A549 (cell line): ENCODE data around the gene HHLA2. TPM values are rescaled to one million over a fixed set of nuclear protein-coding genes. Genes with fewer than 3 reads are reported as not detected.

Experiments used
- ATAC-seq, 2 experiments: fragments of 200-7000 bp in 1 of 2; fragments of >200 bp in 1 of 2; cut with Nextera tagmentation in 1 of 2; cut with Tn5 transposase in 1 of 2; 3 replicates each; pipeline versions ENCODE4 v1.8.0 to v1.9.1; 2018 to 2020; ENCODE audit warnings: mild to moderate bottlenecking in 1 of 2, moderate library complexity in 1 of 2
- CTCF ChIA-PET: fragments of 300-600 bp; sonication (Branson Sonifier 250); formaldehyde crosslinking; extraction: SDS; loops from one replicate; lab custom pipeline; 2021; ENCODE audit warnings: antibody characterized with exemption, inconsistent platforms; lab: Yijun Ruan, JAX
- POLR2A ChIA-PET: fragments of 350-600 bp; formaldehyde crosslinking; extraction: SDS; loops from one replicate; lab custom pipeline; 2021; ENCODE audit warnings: antibody characterized with exemption, inconsistent platforms; lab: Yijun Ruan, JAX
- DNase-seq, 2 experiments: peaks; one replicate each; pipeline versions ENCODE4 v3.0.0 to v3.0.0-alpha.2; 2011 to 2016; ENCODE audit warnings: low read depth in 1 of 2, low spot score in 1 of 2
- FAIRE-seq: peaks from 2 replicates; lab custom pipeline; 2011; peaks lifted over from hg19 to GRCh38; lab: Jason Lieb, UNC
- H3K27ac ChIP-seq, 2 experiments: fragments of >200 bp; sonication (Bioruptor Twin); formaldehyde crosslinking; 3 replicates each; pipeline ENCODE4 v1.5.1; 2016 to 2017
- H3K4me1 ChIP-seq: fragments of >200 bp; sonication (Bioruptor Twin); formaldehyde crosslinking; 3 replicates; pipeline ENCODE4 v1.6.1; 2016
- H3K4me2 ChIP-seq: fragments of >200 bp; sonication (Bioruptor Twin); formaldehyde crosslinking; 3 replicates; pipeline ENCODE4 v1.6.1; 2016
- H3K4me3 ChIP-seq: fragments of >200 bp; sonication (Bioruptor Twin); formaldehyde crosslinking; 3 replicates; pipeline ENCODE4 v1.5.1; 2016
- H3K9me3 ChIP-seq: fragments of >200 bp; sonication (Bioruptor Twin); formaldehyde crosslinking; 3 replicates; pipeline ENCODE4 v1.6.1; 2016
- ATOH8 ChIP-seq: fragments of 250-450 bp; sonication (Bioruptor Pico); IDR thresholded peaks from 2 replicates; pipeline ENCODE4 v1.5.0; 2020; ENCODE audit warnings: low read depth, mild to moderate bottlenecking, moderate library complexity
- CBX2 ChIP-seq: fragments of 200-600 bp; sonication (generic); IDR thresholded peaks from 2 replicates; pipeline ENCODE4 v1.6.1; 2016; ENCODE audit warnings: low read depth, mild to moderate bottlenecking, borderline replicate concordance
- CEBPB ChIP-seq, 2 experiments: fragments of >200 bp in 1 of 2; sonication (Bioruptor Twin) in 1 of 2; formaldehyde crosslinking in 1 of 2; IDR thresholded peaks; 2 replicates each; pipeline ENCODE4 v1.6.1; 2012 to 2016
- EHF ChIP-seq: fragments of 250-450 bp; sonication (Bioruptor Pico); IDR thresholded peaks from 2 replicates; pipeline ENCODE4 v1.5.0; 2020; ENCODE audit warnings: mild to moderate bottlenecking
- ELK1 ChIP-seq: fragments of 150-350 bp; IDR thresholded peaks from 2 replicates; pipeline ENCODE4 v1.6.1; 2014; ENCODE audit warnings: low read depth, mild to moderate bottlenecking, low read length
- EP300 ChIP-seq, 2 experiments: fragments of >200 bp; sonication (Bioruptor Twin); formaldehyde crosslinking; IDR thresholded peaks; 2 replicates in 1 of 2; 3 replicates in 1 of 2; pipeline ENCODE4 v1.6.1; 2016 to 2017
- HMGXB4 ChIP-seq: fragments of 250-450 bp; sonication (Bioruptor Pico); IDR thresholded peaks from 2 replicates; pipeline ENCODE4 v1.5.0; 2021; ENCODE audit warnings: mild to moderate bottlenecking, moderate library complexity, borderline replicate concordance
- MAFK ChIP-seq: fragments of 450-650 bp; IDR thresholded peaks from 2 replicates; pipeline ENCODE4 v1.6.1; 2014; ENCODE audit not compliant: partially characterized antibody
- MAX ChIP-seq: IDR thresholded peaks from 2 replicates; pipeline ENCODE4 v1.6.1; 2012
- NFE2L2 ChIP-seq: fragments of 150-350 bp; conservative IDR thresholded peaks from 2 replicates; pipeline ENCODE4 v1.6.1; 2014; ENCODE audit warnings: low read length
- NR3C1 ChIP-seq: fragments of >200 bp; sonication (Bioruptor Twin); formaldehyde crosslinking; IDR thresholded peaks from 3 replicates; pipeline ENCODE4 v1.6.1; 2017
- REST ChIP-seq: fragments of 200-600 bp; sonication (generic); IDR thresholded peaks from 2 replicates; pipeline ENCODE4 v1.6.1; 2016; ENCODE audit warnings: antibody characterized with exemption, mild to moderate bottlenecking, moderate library complexity
- RNF2 ChIP-seq: fragments of 200-600 bp; sonication (generic); IDR thresholded peaks from 2 replicates; pipeline ENCODE4 v1.6.1; 2016; ENCODE audit warnings: low read depth, mild to moderate bottlenecking, antibody characterized with exemption, moderate library complexity, borderline replicate concordance
- SMC3 ChIP-seq: fragments of >200 bp; sonication (Bioruptor Twin); formaldehyde crosslinking; IDR thresholded peaks from 3 replicates; pipeline ENCODE4 v1.6.1; 2018; ENCODE audit warnings: inconsistent platforms
- TP53 ChIP-seq: fragments of 250-450 bp; sonication (Bioruptor Pico); IDR thresholded peaks from 2 replicates; pipeline ENCODE4 v1.5.0; 2021; ENCODE audit warnings: mild to moderate bottlenecking, moderate library complexity
- ZC3H11A ChIP-seq: fragments of 450-650 bp; IDR thresholded peaks from 2 replicates; pipeline ENCODE4 v1.6.1; 2014; ENCODE audit warnings: antibody characterized with exemption, mild to moderate bottlenecking
- ZFP36 ChIP-seq: fragments of 450-650 bp; IDR thresholded peaks from 2 replicates; pipeline ENCODE4 v1.6.1; 2014; ENCODE audit warnings: borderline replicate concordance; ENCODE audit not compliant: partially characterized antibody
- ZSCAN20 ChIP-seq: fragments of 250-450 bp; sonication (Bioruptor Pico); IDR thresholded peaks from 2 replicates; pipeline ENCODE4 v1.8.0; 2022; ENCODE audit warnings: mild to moderate bottlenecking, moderate library complexity
- WGBS: methylation state at CpG from one replicate; pipeline ENCODE4 v1.1.6; 2017; ENCODE audit errors: missing lambda C conversion rate; 5-methylcytosine and 5-hydroxymethylcytosine counted together
- polyA plus RNA-seq, 4 experiments: library from polyadenylated mRNA; depleted of rRNA in 3 of 4; stranded (reverse); fragments of >200 nt; fragmentation: RNase III in 1 of 4; extraction: RNeasy Plus Mini Kit Qiagen cat#74134 plus additional on column Dnase treatment in 1 of 4; gene quantifications; 2 replicates in 3 of 4; 3 replicates in 1 of 4; pipeline ENCODE4 v1.2.3, GENCODE V29; 2011 to 2017

HHLA2 gene
- polyA plus RNA-seq, 2 of the 4 experiments (the other 2 are of a cell fraction) = 0.08 to 0.48 TPM

- Histone ChIP-seq H3K4me3 (no peak overlapping the region), H3K4me2 (no peak overlapping the region), H3K4me1 (no peaks in the 10 kb centered on the region), H3K27ac (no peak overlapping the region), H3K9me3 (no peaks in the 10 kb centered on the region)
- WGBS = 27% methylated on average over 3 of the region's 3 CpGs
- no peak for ATAC-seq
- ChIA-PET CTCF (no interaction called here), POLR2A (no interaction called here)
- no peak for TF ChIP-seq EHF
- TF ChIP-seq HMGXB4 = no peak
- no peak for TF ChIP-seq ELK1
- no peak for TF ChIP-seq MAX
- no peak for TF ChIP-seq ZC3H11A
- no peak for TF ChIP-seq SMC3
- TF ChIP-seq CBX2 = no peak
- no peak for TF ChIP-seq NFE2L2
- no peak for TF ChIP-seq RNF2
- TF ChIP-seq EP300 (IDR thresholded peaks at IDR 0.05) = no peak
- TF ChIP-seq MAFK = no peak
- no peak for TF ChIP-seq REST
- DNase-seq = no peak
- no peak for FAIRE-seq
These were observed 55.8 kb downstream of the HHLA2 start for GRCh38 chr3:108352176-108352575.

- DNase-seq = no peak
- no peak for ATAC-seq
- WGBS = 36% methylated on average over 1 of the region's 1 CpG
- H3K4me3 ChIP-seq = no peak overlapping the region
- CTCF ChIA-PET = interaction anchor here (0.7 to 1.1 kb wide), 3 partner anchors 11 to 427 kb away, joined by 3 to 5 read pairs (median 3); no protein-coding TSS in a partner anchor
- TF ChIP-seq NR3C1 = no peak
- no peak for TF ChIP-seq ATOH8 (CRISPR knock-in tag)
- TF ChIP-seq ZSCAN20 (CRISPR knock-in tag) = no peak
- TF ChIP-seq TP53 (CRISPR knock-in tag) = no peak
- no peak for TF ChIP-seq CEBPB (IDR thresholded peaks at IDR 0.05)
- TF ChIP-seq ZFP36 = no peak
- no peak for TF ChIP-seq ZC3H11A
- H3K27ac ChIP-seq = no peak overlapping the region
- POLR2A ChIA-PET = no interaction called here
- H3K4me1 ChIP-seq = no peaks in the 10 kb centered on the region
- H3K9me3 ChIP-seq = no peaks in the 10 kb centered on the region
- no peak overlapping the region for H3K4me2 ChIP-seq
- no peak for FAIRE-seq
These were observed 58.2 kb downstream of the HHLA2 start for GRCh38 chr3:108354562-108354961.
